NCI-H2081 (cell line): ENCODE measurements around the gene VWA7.

Source experiments
- DNase-seq, 2 experiments: peaks; one replicate each; lab custom pipeline; 2025; lab: John Stamatoyannopoulos, UW

The VWA7 gene

DNA sequence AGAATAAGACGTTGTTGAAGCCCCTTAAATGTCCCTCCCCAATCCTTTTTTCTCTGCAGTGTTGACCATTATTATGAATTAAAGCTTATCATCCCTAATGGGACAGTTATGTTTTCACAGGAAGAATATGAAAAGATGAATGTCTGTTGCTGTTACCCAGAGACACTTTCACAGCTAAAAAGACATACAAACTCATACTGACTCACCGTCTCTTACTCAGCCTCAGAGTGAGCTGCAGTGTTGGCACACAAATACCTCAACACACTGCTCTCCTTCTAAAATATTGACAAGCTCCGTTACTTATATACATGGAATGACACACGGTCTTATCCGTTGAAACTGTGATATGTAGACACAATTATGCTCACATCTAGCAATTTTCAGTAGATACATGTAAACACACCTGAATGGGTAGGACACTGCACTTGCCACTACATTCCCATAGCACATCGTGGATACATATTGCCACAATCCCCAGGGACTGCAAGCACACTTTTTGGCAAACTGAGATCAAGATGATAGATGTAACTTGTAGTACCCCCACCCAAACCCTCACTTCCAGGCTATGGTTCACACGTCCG is 24.3 kb downstream of the VWA7 start:
- no peak for DNase-seq

GRCh38 chr6:31750411-31751022 is 26.6 kb downstream of the VWA7 start:
- DNase-seq, result no peak

GRCh38 chr6:31749301-31750036 is 27.7 kb downstream of the VWA7 start:
- DNase-seq, result no peak

DNA sequence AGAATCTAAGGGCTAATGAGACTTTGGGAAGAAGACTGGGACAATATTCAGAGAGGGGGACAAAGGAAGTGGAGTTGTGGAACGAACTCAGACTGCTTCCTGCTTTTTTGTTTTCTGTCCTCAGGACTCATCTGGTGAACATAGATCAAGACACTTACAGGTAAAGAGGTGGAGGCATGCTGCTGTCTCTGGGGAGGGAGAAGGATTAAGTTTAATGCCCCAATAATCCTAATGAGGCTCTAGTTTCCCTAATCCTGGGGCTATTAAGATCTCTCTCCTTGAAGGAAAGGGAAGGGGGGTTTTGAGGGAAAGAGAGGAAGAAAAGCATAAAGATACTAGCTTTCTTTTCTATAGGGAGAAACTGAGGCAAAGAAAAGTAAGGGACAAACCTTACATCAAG is 32.7 kb downstream of the VWA7 start:
- DNase-seq, result no peak

DNA sequence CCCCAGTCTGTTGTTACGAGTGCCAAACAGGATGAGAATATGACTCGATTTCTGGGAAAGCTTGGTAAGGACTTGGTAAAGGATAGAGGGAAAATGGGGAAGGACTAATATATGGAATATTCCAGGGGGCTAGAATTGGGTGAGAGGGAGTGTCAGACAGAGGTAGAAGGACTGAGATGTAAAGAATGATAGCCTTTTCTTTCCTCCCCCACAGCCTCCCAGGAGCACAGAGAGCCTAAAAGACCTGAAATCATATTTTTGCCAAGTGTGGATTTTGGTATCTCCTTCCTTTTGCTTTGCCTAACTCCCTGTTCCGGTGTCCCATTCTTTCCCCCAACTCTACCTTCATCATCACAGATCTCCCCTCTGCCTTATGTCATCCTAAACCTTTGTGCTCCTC is 34.2 kb downstream of the VWA7 start:
- no peak for DNase-seq

GRCh38 chr6:31741815-31742214 is 35.3 kb downstream of the VWA7 start:
- no peak for DNase-seq

- DNase-seq, result no peak
Observed at GRCh38 chr6:31740397-31741223, 36.5 kb downstream of the VWA7 start.

- DNase-seq, result peak; percentile 98 to 99
Observed at GRCh38 chr6:31739639-31740396, 37.3 kb downstream of the VWA7 start, which contains the start of gene MSH5. Gene MSH5 (plus strand): TSS chr6:31740005. CDS start chr6:31740467, 462 bp downstream.

DNA sequence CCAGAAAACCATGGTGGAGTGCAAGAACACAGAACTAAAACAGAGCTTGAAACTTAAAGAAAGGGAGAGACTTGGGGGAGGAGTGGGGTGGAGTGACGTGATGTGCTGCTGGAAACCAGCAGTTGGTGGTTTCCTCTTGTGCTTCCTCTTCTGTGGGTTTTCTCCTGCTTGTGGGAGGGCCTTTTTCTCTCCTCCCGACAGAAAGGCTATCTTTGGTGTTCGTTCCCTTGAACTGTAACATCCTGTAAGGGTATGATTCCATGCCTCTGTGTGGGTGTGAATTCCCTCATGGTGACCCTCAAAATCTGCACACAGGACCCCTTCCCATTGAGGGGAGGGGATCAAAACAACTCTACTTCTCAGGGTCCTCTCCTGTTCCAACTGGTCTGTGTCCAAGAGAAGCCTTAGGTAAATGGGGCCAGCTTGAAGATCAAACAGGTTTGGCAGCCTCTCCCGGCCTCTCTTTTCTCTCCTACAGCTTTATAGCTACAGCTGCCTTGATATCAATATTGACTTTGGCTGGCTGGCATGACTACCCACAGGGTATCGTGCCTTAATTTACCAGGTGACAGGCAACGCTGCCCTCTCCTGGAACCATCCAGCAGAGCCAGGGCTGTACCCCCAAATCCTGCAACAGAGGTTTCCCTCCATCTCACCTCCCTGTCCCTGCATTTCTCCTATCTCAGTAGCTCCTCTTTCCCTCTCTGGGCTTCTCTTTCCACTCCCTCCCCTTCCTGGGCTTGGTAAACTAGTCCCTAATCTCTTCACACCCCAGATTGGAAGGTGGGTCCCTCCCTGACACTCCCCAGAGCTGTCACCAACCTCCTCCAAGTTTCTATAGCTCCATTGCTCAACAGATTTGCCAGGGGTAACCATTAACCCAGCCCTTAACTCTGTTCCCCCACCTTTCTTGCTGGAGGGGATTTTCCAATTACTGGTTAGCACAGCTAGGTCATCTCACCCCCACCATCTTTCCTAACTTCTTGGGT is 38.8 kb downstream of the VWA7 start:
- peak; percentile 76 to 89 for DNase-seq

DNA sequence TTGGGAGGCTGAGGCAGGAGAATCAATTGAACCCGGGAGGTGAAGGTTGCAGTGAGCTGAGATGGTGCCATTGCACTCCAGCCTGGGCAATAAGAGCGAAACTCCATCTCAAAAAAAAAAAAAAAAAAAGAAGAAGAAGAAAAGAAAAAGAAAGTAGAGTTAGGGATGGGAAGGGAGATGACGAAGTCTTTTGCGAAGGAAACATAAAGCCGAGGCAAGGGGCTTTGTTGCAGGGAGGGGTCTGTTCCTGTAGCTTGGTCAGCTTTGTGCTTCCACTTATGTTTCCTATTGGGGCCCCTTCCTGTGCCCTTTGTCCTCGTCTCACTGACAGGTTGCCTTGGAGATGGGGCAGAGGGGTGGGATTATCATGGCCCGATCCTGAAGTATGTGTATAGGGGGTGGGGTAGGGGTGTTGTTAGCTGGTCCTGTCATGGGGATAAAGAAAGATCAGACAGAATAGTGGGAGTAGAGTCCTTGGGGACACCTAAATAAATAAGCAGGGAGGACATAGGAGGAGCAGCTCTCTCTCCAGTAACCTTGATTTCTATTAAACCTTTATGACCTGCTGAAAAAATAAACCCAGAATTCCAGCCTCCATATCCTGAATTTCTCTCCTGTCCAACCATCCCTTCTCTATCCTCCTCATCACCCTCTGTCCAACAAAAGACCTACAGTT is 39.7 kb downstream of the VWA7 start:
- peak in 1 of 2 experiments; percentile 42 for DNase-seq

GRCh38 chr6:31736768-31737314 is 40.3 kb downstream of the VWA7 start:
- DNase-seq, result no peak

DNA sequence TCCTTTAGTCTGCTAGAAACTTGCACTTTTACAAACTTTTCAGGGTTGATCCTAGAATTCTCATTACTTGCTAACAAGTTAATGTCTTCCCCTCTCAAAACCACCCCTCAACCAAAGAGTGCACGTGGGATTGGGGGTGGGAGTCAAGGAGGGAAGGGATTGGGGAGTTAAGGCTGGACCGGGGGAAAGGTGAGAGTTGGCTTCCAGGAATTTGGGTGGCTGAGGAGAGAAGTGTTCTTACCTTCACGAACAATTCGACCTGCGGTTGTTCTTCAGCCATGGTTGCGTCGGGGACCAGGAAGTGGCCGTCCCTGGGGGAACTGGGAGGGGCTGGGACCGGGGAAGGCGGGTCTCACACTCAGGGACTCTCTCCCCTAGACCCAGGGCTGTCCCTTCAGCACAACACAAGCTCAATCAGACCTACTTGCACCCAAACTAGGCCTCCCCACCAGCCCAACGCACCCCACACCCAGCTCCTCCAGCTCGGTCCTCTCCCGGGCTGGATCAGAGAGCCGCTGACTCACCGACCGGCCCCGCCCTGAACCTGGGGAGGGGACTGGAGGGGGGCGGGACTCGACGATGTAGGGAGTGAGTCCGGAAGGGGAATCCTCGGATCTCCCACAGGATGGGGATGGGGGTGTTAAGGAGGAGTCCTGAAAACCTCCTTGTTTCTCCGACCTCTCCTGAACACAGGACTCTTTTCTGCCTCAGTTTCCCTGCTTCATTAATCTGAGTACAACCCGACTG is 40.9 kb downstream of the VWA7 start, which contains the start of gene CLIC1:
Gene CLIC1 (minus strand): TSS at position 510 of the 747 bp plus-strand sequence. CDS start 230 bp downstream, at position 280.
- DNase-seq, result peak; percentile 58 to 79

GRCh38 chr6:31734821-31735406 is 42.2 kb downstream of the VWA7 start:
- DNase-seq, result no peak

- no peak for DNase-seq
Observed at GRCh38 chr6:31734247-31734820, 42.8 kb downstream of the VWA7 start.

- DNase-seq, result no peak
Observed at GRCh38 chr6:31733734-31734133, 43.4 kb downstream of the VWA7 start.

DNA sequence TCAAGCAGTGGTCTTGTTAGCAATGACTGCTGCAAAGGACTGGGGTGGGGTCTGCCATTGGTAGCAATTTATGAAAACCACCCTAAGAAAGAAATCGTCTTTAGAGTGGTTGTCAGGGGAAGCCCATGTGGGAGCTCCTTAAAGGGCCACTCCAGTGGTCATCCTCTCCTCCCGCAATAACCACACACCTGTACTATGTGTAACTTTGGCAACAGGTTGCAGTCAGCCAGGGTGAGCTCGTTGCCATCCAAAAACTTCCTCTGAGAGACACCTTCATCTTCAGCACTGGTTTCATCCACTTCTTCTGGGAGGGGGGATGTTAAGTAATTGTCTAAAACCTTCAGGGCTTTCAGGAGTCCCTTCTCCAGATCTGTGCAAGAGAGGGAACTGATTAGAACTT is 45.1 kb downstream of the VWA7 start:
- no peak for DNase-seq

- no peak for DNase-seq
Observed at GRCh38 chr6:31730631-31731086, 46.5 kb downstream of the VWA7 start.
